HG03039 (cell line): ENCODE results near the gene TTLL8.
"Not testable (repeated sequence)": the region's sequence is repeated elsewhere in the genome, so short reads cannot be mapped to it uniquely, and the experiment has no call there.

Experiments
- ATAC-seq: cut with Tn5 transposase; IDR thresholded peaks from one replicate; pipeline ENCODE4 v1.9.1; 2021; ENCODE audit warnings: mild to moderate bottlenecking, moderate library complexity; ENCODE audit not compliant: unreplicated experiment

Gene TTLL8

DNA sequence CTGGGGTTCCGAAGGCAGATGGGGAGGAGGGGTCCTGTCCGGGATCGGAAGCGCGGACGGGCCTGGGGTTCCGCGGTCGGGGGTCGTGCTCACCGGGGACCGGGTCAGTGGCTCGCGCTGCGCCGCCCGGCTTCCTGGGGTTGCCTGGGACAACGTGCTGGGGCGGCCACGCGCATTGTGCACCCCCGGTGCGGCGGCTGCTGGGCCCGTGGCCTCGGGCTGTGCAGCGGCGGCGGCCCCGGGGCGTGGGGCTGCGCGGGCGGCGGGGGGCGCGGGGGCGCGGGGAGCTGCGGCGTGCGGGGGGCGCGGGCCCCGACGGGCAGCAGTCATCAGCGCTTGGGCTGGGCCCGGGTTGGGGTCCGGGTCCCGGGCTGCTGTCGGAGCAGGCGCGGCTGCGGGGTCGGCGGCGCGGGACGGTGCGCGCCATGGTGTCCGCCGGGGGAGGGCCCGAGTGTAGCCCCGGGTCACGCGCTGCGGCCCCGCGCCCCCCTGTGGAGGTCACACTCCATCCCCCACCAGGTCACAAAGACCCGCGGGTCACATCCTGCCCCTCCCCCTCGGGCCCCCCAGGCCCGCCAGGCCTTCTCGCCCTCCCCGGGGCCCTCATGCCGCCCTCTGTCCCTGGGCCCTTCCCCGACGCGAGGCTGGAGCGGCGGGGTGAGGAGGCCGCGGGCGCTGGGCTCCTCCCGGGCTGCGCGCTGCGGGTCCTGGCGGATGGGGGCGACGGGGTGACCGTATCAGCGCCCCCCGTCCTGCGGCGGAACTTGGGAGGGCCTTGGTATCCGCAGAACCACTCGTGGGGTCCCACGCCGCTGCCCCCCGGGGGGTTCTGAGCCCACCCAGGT lies at the start of gene TTLL8:
TSS of gene TTLL8 (minus strand) at position 238 of the 845 bp plus-strand sequence.
- no peak for ATAC-seq

DNA sequence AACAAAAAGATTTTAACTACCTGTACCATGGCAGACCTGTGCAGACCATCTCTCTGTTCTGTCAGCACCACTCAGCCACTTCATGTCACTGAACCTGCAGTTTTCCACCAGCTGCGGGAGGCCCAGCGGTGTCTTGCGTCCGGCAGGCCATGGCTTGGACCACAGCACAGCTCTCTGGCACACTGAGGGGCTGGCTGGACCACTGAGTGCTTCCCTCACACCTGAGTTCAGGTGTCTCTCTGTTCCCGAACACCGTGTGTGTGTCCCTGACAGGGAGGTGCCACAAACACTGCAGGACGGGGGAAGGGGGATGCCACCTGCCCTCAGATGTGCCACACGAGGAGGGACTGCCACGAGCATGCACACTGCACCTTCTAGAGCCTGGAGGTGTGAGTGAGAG lies 49.4 kb upstream of the TTLL8 start:
- no peak for ATAC-seq

DNA sequence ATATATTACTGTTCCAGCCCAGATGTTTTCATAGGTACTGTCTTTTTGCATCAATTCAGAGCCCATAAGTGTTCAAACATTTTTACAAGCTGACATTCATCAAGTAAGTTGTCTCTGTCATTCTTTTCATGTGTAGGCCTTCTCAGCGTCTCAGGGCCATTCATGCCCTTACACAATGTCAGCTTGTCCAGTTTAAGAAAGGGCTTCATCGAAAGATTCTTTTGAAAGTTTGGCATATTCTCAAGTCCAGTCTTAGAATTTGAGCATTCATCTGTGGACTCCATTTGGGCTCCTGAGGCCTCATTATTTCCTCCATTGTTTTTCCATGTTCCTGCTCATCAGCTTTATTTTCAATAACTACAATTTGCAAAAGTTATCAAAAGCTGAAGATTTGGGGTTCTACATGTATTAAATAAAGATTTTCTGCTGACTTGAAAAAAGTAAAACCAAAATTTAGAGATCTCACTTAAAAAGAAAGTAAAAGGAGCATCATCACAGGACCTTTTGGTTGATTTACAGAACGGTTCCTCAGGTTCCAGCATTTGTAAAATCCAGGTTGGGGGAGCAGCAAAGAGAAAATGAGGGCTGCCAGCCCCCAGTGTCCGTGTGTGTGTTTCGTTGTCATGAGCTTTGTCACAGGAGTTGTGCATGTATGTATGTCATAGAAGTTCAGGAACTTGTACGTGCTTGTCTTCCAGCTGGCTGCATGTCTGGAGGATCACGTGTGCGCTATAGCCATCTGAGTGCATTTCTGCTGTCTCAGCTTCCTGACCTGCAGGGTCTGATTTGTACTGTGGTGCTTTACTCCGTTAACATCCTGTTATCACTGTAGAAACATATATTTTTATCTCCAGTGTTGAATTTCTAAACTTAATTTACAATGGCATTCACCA lies 47.4 kb upstream of the TTLL8 start:
- no peak for ATAC-seq

DNA sequence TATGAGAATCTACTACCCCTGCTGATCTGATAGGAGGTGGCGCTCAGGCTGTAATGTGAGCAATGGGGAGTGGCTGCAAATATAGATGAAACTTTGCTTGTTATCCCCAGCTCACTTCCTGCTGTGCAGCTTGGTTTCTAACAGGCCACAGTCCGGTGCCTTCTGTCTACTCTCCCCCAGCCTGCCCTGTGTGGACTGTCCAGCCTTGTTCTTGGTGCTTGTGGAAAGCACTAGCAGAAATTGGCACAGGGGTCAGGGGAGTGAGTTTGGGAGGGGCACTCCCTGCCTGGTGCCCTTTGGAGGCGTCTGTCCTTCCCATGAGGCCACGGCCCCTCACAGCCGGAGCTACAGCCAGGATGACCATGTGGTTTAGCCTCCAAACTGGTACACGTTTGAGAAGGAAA lies 46.0 kb upstream of the TTLL8 start:
- ATAC-seq = no peak

DNA sequence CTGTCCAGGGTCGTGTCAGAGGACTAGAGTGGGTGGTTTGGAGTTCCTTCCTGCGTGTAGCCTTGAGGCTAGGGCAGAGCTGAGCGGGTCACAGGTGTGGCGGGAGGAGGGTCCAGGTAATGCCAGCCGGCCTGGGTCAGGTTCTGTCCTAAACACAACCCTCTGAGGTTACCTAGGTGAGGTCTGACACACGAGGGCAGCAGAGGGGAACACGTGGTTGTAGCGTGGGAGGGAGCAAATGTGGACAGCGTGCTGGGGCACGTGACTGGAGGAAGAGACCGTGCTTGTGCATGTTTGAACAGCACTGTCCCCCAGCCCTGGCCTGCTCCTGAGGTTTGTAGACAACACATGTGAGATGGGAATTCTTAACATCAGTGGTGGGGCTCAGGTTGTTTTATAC lies 44.8 kb upstream of the TTLL8 start:
- ATAC-seq = no peak

DNA sequence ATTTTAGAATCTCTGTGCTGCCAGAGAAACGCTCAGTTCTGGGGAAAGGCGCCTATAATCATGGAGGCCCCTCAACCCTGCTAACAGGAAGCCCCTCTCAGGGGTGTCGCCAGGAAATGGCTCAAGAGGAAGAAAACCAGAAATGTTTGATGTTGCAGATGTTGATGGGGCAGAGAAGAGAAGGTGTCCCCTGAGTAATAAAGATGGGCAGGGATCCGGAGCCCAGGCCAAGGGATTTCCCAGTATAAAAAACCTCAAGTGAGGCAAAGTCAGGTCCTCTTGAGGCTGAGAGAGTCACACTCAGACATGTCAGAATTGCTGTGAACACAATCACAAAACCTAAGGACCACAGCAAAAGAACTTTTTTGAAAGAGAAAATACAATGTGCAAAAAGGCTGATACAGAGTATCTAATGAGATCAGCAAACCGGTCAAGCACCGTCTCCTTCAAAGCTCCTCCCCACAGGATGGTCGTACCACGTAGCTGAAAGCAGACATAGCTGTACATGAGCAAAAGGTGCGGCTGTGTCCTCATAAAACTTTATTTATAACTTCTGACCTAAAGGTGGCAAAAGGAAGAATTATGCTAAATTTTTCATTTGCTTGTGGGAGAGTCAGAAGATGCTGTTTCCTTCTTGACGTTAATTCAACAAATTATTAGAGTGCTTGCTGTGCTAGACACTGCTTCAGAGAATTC lies 43.9 kb upstream of the TTLL8 start:
- ATAC-seq = no peak

DNA sequence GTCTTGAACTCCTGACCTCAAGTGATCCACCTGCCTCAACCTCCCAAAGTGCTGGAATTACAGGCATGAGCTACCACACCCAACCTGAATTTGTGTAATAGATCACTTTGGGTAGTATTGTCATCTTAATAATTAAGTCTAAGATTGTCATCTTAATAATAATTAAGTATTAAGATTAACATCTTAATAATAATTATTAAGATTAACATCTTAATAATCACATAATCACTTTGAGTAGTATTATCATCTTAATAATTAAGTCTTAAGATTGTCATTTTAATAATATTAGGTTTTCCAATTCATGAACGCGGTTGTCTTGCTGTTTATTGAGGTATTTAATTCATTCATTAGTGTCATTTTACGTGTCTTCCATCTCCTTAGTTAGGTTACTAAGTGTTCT lies 40.0 kb upstream of the TTLL8 start:
- no peak for ATAC-seq

DNA sequence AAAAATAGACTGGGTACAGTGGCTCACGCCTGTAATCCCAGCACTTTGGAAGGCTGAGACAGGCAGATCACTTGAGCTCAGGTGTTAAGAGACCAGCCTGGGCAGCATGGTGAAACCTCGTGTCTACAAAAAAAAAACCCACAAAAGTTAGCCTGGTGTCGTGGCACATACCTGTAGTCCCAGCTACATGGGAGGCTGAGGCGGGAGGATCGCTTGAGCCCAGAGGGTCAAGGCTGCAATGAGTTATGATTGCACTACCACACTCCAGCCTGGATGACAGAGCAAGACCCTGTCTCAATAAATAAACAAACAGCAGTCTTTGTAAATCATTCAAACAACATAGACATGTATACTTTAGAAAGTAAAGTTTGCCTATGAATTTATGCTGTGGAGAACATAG lies 34.2 kb upstream of the TTLL8 start:
- ATAC-seq = no peak

DNA sequence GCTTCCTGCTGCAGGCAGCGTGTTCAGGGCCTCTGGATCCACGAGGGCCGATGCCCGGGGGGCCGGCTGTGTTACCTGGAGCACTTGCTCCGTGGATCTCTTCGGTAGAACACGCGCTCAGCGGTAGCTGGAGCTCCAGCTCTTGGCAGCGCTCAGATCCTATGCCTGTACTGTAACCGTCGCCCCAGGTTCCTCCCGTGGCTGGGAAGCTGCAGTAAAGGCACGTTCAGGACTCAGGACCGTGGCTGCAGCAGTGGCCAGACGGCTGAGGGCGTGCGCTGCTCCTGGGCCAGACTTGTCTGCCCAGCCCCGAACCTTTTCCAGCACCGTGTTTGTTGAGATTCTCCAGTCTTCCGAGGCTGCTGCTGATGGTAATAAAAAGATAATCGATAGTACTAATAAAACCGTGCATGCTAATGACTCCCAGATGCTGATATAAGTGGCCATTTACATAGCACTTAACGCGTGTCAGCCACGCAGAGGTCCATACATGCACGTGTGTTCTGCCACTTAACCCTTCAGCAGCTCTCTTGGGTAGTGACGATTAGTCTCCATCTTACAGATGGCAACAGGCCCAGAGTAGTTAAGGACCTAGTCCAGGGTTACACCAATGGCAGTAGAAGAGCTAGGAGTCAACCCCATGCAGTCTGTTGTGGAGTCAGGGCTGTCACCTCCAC lies 33.1 kb upstream of the TTLL8 start:
- ATAC-seq = no peak

DNA sequence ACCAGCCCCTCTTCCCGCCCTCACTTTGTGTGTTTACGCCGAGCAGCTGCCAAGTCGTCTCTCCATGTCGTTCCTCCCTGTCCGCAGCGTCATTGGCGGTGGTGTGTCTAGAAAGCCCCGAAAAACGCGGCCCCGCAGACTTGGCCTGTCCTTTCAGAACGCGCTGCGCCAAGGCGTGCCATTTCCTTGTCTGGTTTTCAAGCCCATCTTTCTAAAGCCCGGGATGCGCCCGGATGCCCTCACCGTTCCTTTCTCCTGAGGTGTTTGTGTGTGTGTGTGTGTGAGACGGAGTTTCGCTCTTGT lies 32.3 kb upstream of the TTLL8 start:
- no peak for ATAC-seq

DNA sequence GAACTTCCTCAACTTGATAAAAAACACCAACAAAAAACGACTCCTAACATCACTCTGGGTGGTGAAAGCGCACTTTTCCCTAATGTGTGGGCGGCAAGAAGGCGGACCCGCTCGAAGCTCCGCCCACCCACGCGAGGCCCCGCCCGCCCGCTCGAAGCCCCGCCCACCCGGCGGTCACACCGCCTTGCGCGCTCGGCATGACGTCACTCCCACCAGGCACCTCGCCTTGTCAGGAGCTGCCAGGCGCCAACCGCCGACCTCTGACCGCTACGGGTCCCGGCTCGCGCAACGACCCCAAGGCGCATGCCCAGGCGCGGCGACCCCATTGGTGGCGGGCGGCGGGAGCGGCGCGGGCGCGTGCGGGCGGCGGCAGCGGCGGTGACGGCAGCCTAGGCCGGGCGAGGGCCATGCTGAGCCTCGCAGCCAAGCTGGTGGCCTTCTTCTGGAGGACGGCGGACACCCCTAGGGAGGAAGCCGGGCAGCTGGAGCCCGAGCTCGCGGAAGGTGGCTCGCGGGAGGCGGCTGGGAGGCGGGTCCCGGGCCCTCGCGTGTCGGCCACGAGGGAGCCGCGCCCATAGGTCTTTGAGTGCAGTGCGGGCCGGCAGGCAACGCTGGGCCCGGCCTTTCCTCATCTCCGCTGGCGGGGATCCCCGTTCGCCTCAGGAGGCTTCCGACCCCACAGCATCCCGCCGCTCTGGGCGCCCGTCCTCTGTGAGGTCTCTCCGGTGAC lies 31.7 kb upstream of the TTLL8 start, which contains the start of gene MOV10L1:
TSS of gene MOV10L1 (plus strand) at position 325 of the 730 bp plus-strand sequence. CDS start at position 408, 83 bp downstream.
- no peak for ATAC-seq

DNA sequence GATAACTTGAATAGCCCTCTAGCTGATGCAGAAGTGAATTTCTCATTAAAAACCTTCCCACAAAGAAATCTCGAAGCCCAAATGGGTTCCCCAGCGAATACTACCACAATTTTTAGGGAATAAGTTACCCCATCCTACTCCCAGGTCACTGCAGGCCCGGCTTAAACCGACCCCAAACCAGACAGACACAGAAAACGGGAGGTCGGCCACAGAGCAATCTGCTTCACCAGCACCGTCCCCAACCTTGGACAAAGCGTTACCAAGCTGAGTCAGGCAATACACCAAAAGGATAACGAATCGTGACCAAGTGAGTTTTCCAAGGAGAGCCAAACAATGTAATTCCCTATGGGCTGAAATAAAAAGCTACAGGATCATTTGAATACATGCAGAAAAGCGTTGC lies 31.1 kb upstream of the TTLL8 start:
- no peak for ATAC-seq

DNA sequence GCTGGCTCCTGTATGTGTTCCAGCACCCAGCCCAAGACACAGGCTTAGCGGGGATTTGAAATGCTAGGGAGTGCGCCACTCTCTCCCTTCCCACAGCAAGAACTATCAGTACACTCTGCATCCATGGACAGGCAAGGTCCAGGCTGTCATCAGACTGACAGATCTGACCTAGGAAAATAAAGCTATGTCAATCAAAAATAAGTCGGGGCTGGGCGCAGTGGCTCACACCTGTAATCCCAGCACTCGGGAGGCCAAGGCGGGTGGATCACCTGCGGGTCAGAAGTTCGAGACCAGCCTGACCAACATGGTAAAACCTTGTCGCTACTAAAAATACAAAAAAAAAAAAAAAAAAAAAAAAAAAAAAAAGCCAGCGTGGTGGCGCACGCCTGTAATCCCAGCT lies 30.0 kb upstream of the TTLL8 start:
- no peak for ATAC-seq

DNA sequence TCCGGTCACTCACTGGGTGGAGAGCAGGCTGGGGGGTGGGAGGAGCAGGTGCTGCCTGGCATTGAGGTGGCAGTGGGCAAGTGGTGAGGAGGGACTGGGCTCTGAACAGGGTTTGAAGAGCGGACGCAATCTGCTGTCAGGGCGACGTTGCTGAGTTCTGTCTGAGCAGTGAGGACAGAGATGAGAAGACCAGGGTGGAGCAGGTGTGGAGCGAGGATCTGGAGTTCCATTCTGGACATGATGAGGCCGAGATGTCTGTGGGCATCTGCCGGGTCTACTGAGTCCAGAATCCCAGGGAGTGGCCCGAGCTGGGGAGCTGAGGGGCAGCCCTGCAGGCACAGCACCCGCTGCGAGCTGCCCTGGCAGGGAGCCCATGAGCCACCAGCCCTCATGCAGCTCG lies 29.5 kb upstream of the TTLL8 start:
- no peak for ATAC-seq

DNA sequence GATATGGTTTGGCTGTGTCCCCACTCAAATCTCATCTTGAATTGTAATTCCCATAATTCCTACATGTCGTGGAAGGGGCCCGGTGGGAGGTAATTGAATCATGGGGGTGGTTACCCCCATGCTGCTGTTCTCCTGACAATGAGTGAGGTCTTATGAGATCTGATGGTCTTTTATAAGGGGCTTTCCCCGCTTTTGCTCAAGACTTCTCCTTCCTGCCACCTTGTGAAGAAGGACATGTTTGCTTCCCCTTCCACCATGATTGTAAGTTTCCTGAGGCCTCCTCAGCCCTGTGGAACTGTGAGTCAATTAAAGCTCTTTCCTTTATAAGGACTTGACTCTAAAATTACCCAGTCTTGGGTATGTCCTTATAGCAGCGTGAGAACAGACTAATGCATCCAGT lies 28.9 kb upstream of the TTLL8 start:
- ATAC-seq = not testable (repeated sequence)

DNA sequence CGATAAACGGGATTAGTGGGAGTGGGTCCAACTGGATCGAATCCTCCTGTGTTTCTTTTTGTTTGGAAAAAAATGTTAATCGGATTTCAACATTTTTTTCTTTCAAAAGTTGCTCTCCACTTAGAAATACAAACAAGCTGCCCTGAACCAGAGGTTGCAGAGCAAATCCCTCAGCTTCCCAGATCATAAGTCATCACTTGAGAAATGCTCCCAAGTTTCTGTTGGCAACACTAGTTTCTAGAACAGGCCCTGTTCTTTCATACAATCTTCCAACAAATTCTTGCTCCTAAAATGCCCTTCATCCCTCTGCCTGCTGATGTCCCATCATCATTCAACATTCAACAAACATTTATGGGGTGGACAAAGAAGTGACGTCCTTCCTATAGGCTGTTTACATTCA lies 28.4 kb upstream of the TTLL8 start:
- ATAC-seq = no peak

DNA sequence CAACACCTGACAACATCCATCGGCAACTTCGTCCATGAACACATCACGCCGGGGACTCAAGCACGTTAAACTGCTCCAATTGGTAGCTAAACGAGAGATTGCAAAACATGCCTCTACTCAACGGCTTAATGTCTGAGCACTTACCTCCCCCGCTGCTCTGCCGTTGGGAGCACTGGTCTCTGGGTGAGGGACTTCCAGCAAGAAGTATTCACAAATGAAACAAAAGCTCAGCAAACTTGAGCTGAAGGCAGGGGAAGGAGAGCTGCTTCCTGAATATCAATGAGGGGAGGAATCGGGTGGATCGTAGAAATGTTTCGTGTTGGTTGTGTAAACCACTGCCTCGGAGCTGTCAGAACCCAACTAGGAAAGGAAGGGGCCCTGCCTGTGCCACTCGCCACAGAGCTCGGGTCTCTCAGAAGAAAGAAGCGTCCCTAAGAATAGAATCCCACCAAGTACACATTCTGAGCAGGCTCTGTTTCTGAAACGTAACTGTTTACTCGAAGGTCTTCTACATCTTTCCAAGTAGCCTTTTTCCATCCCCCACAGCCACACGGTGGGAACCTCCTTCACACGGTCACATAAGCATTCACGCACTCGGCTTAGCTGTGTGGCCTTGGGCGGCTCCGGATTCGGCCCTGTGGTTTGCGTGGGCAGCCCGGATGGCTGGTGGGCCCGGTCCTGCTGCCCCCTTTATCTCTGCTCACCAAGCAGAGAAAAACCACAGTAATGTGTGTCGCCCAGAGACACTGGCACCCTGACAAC lies 27.3 kb upstream of the TTLL8 start, which contains the start of gene MLC1:
TSS of gene MLC1 (minus strand) at position 216 of the 762 bp plus-strand sequence. CDS start 524 bp downstream, outside the sequence.
- ATAC-seq = no peak

DNA sequence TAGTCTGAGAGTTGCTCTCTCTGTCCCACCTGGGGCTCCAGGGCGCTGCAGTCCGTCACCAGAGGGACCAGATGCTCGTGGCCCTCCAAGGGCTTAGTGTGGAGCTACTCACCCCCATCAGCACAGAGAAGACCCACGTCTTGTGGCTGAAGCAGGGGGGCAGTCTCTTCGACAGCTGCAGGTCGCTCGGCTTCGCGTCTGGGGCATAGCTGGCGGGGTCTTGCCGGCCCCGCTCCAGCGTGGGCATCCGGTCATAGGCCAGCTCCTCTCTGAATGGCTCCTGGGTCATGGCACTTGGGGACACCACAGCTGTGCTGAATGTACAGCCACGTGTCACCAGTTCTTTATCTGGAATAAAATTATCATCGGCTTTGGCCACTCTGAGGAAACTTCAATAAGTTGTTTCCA lies 26.5 kb upstream of the TTLL8 start:
- no peak for ATAC-seq

DNA sequence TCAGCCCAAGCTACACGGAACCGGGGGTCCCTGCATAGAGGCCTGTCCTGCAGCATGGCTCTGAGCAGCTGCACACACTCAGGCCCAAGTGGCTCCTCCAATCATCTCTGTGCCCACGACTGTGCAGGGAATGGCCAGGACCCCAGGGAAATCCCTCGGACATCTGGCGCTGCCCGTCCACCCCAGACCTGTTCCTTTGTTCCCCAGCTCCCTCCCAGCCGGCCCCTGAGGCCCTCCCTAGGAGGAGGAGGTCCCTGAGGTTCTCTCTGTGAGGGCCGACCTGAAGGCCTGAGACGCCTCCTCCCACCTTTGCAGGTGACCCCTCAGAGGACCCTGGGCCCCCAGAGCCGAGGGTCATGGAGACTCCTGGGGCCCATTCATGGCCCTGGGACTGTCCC lies 26.0 kb upstream of the TTLL8 start:
- ATAC-seq = no peak
